SH-SY5Y (cell line): ENCODE measurements around the gene ITPKA.

Source experiments
- GATA2 ChIP-seq: IDR thresholded peaks from 2 replicates; pipeline ENCODE4 v1.6.1; 2011; ENCODE audit warnings: mild to moderate bottlenecking, low read depth, low read length
- GATA3 ChIP-seq: IDR thresholded peaks from 2 replicates; pipeline ENCODE4 v1.6.1; 2011; ENCODE audit warnings: low read depth, mild to moderate bottlenecking, low read length, moderate library complexity

Gene ITPKA

DNA sequence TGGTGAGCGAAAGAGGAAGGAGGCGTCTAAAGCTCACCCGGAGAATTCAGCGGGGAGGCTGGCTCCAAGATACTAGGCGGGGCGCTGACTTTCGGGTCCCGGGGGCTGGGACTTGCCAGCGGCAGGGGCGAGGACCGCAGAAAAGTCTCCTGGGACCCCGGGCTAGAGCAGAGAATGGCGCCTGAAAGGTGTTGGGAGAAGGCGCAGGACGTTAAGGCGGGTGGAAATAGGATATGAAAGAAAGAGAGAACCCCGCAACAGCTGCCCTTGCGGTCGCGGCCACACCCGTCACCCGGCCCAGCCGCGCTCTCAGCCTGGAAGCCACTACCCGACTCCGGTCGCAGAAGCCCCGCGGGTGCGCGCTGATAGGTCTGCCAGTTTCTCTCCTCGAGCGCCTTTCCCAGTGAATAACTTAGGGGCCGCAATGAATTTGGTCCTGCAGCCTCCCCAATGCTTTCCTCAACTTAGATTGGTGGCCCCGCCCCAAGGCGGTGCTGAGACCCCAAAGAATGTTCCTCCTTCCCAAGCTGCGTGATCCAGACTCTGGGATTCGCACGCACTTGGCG is 19.3 kb downstream of the ITPKA start:
- no peak for TF ChIP-seq GATA2
- TF ChIP-seq GATA3: no peak

DNA sequence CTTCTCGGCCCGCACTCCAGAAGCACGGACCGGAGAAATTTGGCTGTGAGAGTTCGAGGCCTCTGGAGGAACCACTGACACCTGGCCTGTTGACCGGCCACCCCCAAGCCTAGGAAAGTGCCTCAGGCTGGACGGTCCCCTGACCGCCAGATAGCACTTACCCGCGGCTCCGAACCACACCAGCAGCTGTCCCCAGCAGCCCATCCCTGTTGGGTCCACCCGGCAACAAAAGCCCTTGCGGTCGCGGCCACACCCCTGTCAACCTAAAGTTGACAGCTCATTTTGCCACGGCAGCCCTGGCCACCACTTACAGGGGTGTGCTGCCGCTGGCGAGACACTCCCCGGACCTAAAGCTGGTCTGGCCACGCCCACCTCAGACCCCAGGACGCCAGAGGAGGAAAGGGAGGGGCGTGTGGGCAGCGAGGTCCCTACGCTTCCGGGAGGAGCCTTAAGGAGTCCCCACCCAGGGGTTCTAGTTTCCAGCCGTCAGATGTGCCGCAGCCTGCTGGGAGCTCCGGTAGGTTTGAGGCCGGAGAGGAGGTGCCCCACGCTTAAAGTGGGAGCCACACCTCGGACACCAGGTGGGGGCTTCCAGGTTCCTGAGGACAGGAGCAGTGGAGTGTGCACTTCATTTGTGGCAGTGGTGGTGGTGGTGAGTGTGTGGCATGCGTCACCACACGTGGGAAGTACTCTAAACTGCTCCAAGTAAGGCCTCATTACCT is 20.0 kb downstream of the ITPKA start, which contains the start of gene LTK:
LTK (minus strand) TSS at position 322 of the 722 bp plus-strand sequence; CDS start at position 204, 118 bp downstream.
- TF ChIP-seq GATA2: no peak

DNA sequence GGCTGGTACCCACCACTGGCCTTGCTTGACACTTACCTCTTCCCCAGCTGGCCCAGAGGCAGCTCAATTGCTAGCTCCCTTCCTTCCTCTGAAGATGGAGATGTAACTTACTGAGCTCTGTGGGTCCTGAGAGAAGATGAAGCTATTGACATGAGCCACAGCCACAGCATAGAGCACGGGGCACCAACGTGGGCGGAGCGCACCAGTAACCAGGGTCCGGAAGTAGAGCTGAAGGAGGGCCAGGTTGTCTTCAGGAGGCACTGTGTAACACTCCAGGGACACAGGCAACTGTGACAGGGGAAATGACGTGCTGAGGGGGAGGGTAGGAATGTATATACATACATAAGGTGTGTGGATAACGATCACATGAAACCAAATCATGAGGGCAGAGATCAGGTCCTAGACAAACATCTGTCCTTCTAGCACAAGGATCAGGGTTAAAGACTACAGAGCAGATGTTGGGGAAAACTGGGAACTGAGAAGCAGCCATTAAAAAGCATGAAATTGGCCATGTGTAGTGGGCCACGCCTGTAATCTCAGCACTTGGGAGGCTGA is 24.3 kb downstream of the ITPKA start:
- no peak for TF ChIP-seq GATA3
- no peak for TF ChIP-seq GATA2

DNA sequence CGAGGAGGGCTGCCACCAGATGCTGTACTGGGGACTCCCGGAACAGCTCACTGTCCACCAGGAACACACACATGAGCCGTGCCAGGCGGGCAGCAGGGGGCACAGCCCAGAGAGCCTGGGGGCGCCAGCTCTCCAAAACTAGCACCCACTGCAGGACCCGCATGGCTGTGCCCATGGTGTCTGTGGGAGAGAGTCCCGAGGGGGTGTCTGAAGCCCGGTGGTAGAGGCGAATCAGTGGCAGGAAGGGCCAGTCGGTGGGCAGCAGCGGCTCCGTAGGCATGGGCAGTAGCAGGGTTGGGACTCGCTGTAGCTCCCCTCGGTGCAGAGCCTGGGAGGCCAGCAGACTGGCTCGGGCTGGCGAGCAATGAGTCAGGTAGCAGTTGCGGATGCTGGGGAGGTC is 27.0 kb downstream of the ITPKA start:
- TF ChIP-seq GATA2 (no peak), GATA3 (no peak)

DNA sequence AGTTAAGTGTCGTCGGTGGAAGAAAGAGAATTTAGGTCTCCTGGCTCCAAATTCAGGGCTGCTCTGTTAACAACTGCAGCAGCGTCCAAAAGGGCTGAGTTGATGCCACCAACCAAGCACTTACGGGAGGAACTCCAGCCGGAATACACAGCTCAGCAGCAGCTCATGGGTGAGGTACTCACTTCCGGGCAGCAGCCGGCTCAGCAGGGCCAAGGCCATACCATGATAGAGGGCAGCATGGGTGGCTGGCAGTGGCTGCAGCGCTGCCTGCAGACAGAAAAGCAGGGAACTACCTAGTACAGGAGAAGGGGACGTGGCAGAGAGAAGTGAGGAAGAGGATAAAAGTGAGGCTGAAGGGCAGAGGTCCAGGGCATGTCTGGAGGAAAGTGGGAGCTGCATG is 27.9 kb downstream of the ITPKA start:
- TF ChIP-seq GATA2 (no peak), GATA3 (no peak)

DNA sequence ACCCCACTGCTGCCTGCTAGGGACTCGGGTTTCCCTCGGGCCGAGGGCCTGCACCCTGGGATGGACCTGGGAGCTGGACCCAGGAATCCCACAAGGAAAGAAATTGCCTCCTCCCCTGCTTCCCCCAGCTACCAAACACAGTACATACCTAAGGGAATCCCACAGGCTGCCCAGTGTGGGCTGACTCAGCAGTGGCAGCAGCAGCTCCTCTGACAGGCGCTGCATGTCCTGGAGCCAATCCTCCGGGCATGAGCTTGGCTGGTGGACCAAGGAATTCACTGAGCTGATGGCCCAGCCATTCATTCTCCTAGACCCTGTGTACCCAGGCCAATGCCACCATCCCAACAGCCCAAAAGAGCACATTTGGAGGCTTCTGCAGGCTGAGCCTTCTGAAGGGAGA is 29.4 kb downstream of the ITPKA start:
- TF ChIP-seq GATA3 (no peak), GATA2 (no peak)

DNA sequence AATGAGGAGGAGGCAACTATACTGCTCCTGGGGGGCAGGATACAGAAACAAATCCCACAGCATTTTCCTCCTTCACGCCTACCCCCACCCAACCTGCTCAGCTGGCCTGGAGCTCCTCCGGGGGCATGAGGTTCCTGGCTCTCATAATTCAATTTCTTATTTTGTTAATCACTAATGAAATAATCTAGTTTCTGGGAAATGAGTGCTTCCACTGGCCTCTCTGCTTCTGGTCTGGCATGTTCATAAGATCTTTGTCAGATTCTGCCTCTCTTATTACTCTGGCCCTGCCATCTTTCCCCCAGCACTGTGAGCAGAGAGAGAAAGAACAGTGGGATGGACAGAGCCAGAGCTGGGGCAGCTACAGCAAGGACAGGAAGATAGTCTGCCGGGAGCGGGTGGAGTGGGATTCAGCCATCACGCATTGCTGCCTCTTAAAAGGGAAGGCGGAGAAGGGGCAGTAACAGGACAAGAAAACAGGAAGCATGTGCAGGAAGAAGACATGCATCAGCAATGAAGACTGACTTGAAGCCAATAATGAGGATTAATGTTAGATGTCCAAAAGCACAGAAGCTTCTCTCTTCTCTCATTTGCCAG is 36.8 kb downstream of the ITPKA start:
- TF ChIP-seq GATA2: no peak
- no peak for TF ChIP-seq GATA3

DNA sequence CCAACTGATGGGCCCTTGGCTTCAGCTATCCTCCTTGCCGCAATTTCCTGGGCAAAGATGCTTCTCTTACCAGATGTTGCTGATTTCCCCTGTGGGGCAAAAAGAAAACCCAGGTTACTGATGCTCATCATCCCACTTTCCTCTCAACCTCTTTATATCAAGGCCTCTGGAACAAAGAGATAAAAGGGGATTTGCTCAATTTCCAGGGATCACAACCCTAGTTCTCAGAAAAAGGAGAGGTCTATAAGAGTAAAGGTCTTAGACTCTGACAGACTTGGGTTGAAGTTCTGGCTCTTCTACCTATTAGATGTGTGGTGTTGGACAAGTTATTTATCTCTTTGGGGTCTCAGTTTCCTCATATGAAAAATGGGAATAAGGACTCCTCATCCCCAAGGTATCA is 41.9 kb downstream of the ITPKA start:
- no peak for TF ChIP-seq GATA2
- TF ChIP-seq GATA3: no peak

DNA sequence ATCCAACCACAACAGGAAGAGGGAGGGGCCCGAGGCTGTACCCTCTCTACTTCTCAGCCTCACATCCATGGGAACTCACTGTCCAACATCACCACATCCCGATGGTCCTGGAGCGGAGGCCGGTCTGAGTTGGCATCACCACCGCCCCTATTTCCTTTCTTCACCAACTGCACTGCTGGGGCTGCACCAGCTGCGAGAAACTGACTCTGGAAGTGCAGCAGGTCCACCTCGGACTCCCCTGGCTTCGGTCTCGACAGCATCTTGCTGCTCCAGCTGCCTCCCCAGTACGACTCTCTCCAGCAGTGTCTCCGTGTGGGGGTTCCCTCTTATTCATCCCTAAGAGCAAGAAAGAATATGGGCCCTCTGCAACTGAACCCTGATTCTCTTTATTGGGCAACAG is 43.2 kb downstream of the ITPKA start:
- TF ChIP-seq GATA2: no peak
- no peak for TF ChIP-seq GATA3

DNA sequence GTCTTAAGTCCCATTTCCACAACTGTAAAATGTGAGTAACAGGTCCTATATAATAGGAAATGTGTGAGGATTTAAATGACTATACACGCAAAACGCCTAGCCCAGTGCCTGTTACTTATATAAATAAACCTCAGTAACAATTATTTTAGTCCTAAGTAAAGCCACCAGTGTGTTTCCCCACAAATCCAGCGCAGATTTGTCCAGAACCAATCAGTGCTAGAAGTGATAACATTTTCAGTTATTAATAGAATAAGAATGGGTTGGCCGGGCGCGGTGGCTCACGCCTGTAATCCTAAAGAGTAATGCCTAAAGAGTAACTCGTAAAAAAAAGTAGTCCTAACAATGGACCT is 49.8 kb downstream of the ITPKA start:
- TF ChIP-seq GATA2: no peak
- no peak for TF ChIP-seq GATA3

DNA sequence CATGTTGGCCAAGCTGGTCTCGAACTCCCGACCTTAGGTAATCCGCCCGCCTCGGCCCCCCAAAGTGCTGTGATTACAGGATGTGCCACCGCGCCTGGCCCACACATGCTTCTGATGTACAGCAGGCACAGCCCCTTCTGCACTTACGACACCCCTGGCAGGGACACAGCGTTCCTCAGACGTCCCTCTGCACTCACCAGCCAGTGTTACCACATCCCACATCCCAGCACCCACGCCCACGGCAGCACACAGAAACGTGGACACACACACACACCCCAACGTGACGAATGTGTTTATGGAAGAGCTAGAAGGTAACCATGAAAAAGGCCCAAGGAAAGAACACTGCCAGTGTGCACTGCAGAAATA is 51.0 kb downstream of the ITPKA start:
- TF ChIP-seq GATA3 (no peak), GATA2 (no peak)

DNA sequence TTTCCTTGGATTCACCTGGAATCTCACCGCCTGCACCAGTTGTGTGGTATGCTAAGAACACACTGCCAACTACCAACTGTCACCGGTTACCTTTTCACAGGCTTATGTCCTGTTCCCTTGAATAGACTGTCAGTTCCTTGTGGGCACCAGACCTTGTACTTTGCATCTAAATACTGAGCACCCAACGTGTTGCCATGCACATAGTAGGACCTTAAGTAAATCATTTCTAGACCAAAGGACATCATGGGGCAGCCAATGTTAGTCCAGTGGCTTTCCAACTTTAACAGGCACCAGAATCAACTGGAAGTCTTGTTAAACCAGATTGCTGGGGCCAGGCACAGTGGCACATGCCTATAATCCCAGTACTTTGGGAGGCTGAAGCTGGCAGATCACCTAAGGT is 51.5 kb downstream of the ITPKA start:
- no peak for TF ChIP-seq GATA2
- TF ChIP-seq GATA3: no peak

DNA sequence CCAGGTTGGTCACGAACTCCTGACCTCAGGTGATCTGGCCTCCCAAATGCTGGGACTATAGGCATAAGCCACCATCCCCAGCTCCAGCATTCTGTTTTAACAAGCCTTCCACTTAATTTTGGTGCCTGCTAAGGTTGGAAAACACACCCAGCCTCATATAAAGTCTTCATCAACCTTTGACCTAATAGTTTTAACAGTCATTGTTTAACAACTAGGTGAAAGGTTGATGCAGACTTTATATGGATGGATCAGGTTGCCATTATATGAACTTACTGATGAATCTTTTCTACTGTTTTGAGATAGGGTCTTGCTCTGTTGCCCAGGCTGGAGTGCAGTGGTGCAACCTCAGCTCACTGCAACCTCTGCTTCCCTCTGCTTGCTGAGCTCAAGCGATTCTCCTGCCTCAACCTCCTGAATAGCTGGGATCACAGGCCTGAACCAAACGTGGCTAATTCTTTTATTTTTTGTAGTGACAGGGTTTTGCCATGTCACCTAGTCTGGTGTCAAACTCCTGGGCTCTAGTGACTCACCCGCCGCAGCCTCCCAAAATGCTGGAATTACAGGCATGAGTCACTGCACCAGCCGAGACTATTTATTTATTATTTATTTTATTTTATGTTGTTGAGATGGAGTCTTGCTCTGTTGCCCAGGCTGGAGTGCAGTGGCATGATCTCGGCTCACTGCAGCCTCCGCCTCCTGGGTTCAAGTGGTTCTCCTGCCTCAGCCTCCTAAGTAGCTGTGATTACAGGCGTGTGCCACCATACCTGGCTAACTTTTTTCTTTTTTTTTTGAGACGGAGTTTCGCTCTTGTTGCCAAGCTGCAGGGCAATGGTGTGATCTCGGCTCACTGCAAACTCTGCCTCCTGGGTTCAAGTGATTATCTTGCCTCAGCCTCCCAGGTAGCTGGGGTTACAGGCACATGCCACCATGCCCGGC is 53.4 kb downstream of the ITPKA start:
- TF ChIP-seq GATA2 (no peak), GATA3 (no peak)
